SK-N-SH (cell line): Measurements from ENCODE around the gene SYNE2.

Source experiments
- CTCF ChIP-seq: fragments of 200-600 bp; sonication (generic); IDR thresholded peaks from 2 replicates; pipeline ENCODE4 v1.6.1; 2017; ENCODE audit warnings: antibody characterized with exemption, mild to moderate bottlenecking, moderate library complexity
- EP300 ChIP-seq, 2 experiments: IDR thresholded peaks; 2 replicates each; pipeline versions ENCODE4 v1.4.0 to v1.6.1; 2012; ENCODE audit warnings: borderline replicate concordance in 1 of 2, low read depth in 1 of 2, low read length in 1 of 2
- EZH2phosphoT487 ChIP-seq: fragments of 200-600 bp; sonication (generic); IDR thresholded peaks from 2 replicates; pipeline ENCODE4 v1.6.1; 2017; ENCODE audit warnings: low read depth, mixed run types, mild to moderate bottlenecking, antibody characterized with exemption, moderate library complexity, borderline replicate concordance
- GABPA ChIP-seq: IDR thresholded peaks from 2 replicates; pipeline ENCODE4 v1.4.0; 2012; ENCODE audit warnings: low read depth, mild to moderate bottlenecking
- JUND ChIP-seq: IDR thresholded peaks from 2 replicates; pipeline ENCODE4 v1.4.0; 2012
- MEF2A ChIP-seq: IDR thresholded peaks from 2 replicates; pipeline ENCODE4 v1.4.0; 2012; ENCODE audit warnings: low read depth, borderline replicate concordance
- MXI1 ChIP-seq: IDR thresholded peaks from 2 replicates; pipeline ENCODE4 v1.6.1; 2012; ENCODE audit warnings: mild to moderate bottlenecking, low read depth, low read length, improper control_type of control experiment
- RAD21 ChIP-seq: IDR thresholded peaks from 2 replicates; pipeline ENCODE4 v1.6.1; 2012; ENCODE audit warnings: mild to moderate bottlenecking, low read length
- REST ChIP-seq: IDR thresholded peaks from 2 replicates; pipeline ENCODE4 v1.6.1; 2012; ENCODE audit warnings: mild to moderate bottlenecking, low read depth, low read length, moderate library complexity
- RFX5 ChIP-seq: IDR thresholded peaks from 2 replicates; pipeline ENCODE4 v1.6.1; 2012; ENCODE audit warnings: mild to moderate bottlenecking, improper control_type of control experiment, low read length
- USF2 ChIP-seq: fragments of 150-350 bp; IDR thresholded peaks from 2 replicates; pipeline ENCODE4 v1.6.1; 2017; ENCODE audit warnings: antibody characterized with exemption, low read length, low read depth, borderline replicate concordance
- YY1 ChIP-seq: IDR thresholded peaks from 2 replicates; pipeline ENCODE4 v1.4.0; 2012; ENCODE audit warnings: low read depth, mild to moderate bottlenecking

DNA sequence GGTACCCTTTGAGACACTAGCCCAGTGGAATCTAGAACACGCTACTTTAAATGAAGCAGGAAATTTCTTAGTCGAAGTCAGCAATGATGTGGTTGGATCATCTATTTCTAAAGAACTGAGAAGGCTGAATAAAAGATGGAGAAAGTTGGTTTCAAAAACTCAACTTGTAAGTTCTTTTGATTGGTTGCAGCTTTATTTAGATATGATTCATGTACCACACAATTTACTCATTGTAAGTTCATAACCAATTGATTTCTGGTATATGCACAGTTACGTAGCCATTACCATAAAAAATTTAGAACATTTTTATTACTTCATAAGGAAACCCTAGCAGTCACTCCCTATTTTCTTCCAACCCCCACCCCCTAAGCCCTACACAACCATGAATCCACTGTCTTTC is 129.8 kb downstream of the SYNE2 start:
- TF ChIP-seq GABPA, result no peak
- no peak for TF ChIP-seq CTCF
- TF ChIP-seq MXI1, result no peak
- TF ChIP-seq USF2, result no peak
- TF ChIP-seq REST, result no peak
- TF ChIP-seq RAD21, result no peak
- no peak for TF ChIP-seq MEF2A
- TF ChIP-seq YY1, result no peak
- TF ChIP-seq EZH2phosphoT487, result no peak
- TF ChIP-seq JUND, result no peak
- no peak for TF ChIP-seq EP300 (IDR thresholded peaks at IDR 0.05; ENCODE audit: borderline replicate concordance in 1 of 2, low read depth in 1 of 2, low read length in 1 of 2)
- TF ChIP-seq RFX5, result no peak
